Adrenal gland (tissue), 12 donors: ENCODE results near the gene TDRD1. TPM values are rescaled to one million over a fixed set of nuclear protein-coding genes. Genes with fewer than 3 reads are reported as not detected.

Experiments
- DNase-seq, 7 donors: peaks; one replicate each; pipeline ENCODE4 v3.0.0-alpha.2; 2019 to 2020
- H3K27ac ChIP-seq, 5 donors: fragments of 200-600 bp; sonication (generic) in 4 of 5; 1 replicate in 3 of 5; 2 replicates in 2 of 5; pipeline versions ENCODE4 v1.5.1 to v1.8.0; 2016 to 2020; ENCODE audit warnings: mild to moderate bottlenecking in 1 of 5
- H3K27me3 ChIP-seq: fragments of 200-600 bp; 2 replicates; pipeline ENCODE4 v1.8.0; 2021
- H3K36me3 ChIP-seq, 2 donors: fragments of 200-600 bp; replicated peaks in 1 of 2; 1 replicate in 1 of 2; 2 replicates in 1 of 2; pipeline versions ENCODE4 v1.5.1 to v1.8.0; 2018 to 2022
- H3K4me1 ChIP-seq, 2 donors: fragments of 200-600 bp; replicated peaks in 1 of 2; 1 replicate in 1 of 2; 2 replicates in 1 of 2; pipeline versions ENCODE4 v1.5.1 to v1.8.0; 2018 to 2021
- H3K4me3 ChIP-seq, 4 donors: fragments of 200-600 bp; sonication (generic) in 3 of 4; one replicate each; pipeline ENCODE4 v1.5.1; 2016 to 2018
- H3K9me3 ChIP-seq, 3 donors: fragments of 200-600 bp; sonication (generic) in 1 of 3; replicated peaks in 1 of 3; 1 replicate in 2 of 3; 2 replicates in 1 of 3; pipeline versions ENCODE4 v1.5.1 to v1.8.0; 2016 to 2021
- POLR2A ChIP-seq, 2 donors: fragments of 450-650 bp; IDR thresholded peaks; one replicate each; pipeline ENCODE4 v1.6.1; 2017; ENCODE audit warnings: antibody characterized with exemption in 2 of 2, mild to moderate bottlenecking in 2 of 2, moderate library complexity in 1 of 2
- WGBS, 4 donors: extraction: QIAGEN DNeasy Blood & Tissue Kit in 2 of 4; methylation state at CpG; one replicate each; pipeline versions ENCODE4 v1.1.5 to v1.1.7; 2013 to 2017; 5-methylcytosine and 5-hydroxymethylcytosine counted together
- intact Hi-C, 2 donors: fragments of 100-400 bp; cut with DNase I; formaldehyde crosslinking; loops; one replicate each; pipeline versions ENCODE4 v1.14.1 to v1.15.0; 2022 to 2023
- polyA plus RNA-seq, 3 donors: library from polyadenylated mRNA; stranded (reverse); fragments of 200-250 nt in 2 of 3; fragments of 350-450 nt in 1 of 3; fragmentation: Illumina TruSeq in 1 of 3; extraction: RNeasy Lipid Tissue Mini Kit (QIAGEN cat#74804) in 1 of 3; gene quantifications; one replicate each; pipeline ENCODE4 v1.2.3, GENCODE V29; 2013 to 2014
- total RNA-seq, 9 donors: library from RNA; depleted of rRNA in 4 of 9; stranded (reverse); fragments of >200 nt in 4 of 9; fragments of 120-200 nt in 1 of 9; fragmentation: NEBNext Ultra II Directional in 1 of 9; extraction: Animal tissue kit (Norgen Biotek cat#: 25700) in 1 of 9; gene quantifications; one replicate each; pipeline versions ENCODE4 v1.1.0 to v1.2.4, GENCODE V29; 2013 to 2023
- TF ChIP-seq, protein P1 (sequence below), 6 experiments: fragments of 450-650 bp in 4 of 6; fragments of 200-600 bp in 2 of 6; sonication (generic) in 1 of 6; IDR thresholded peaks; 1 replicate in 5 of 6; 2 replicates in 1 of 6; pipeline versions ENCODE4 v1.5.1 to v1.8.0; 2016 to 2021; ENCODE audit warnings: antibody characterized with exemption in 6 of 6, mild to moderate bottlenecking in 2 of 6, moderate library complexity in 1 of 6
- donor health status: healthy with polysubstance abuse.
- donor health status: Bipolar disorder and iron deficiency.
- donor health status: DM: yes; HTN: yes; CAD: no.
- donor health status: DM: no; HTN: no; CAD: no.
- donor health status: DM: no; HTN: no; CAD: no.
- donor health status: DM: yes; HTN: yes; CAD: no.

The TDRD1 gene
- total and polyA plus RNA-seq, 12 donors = 0.03 to 0.72 (median 0.22) TPM; not detected in 3

DNA sequence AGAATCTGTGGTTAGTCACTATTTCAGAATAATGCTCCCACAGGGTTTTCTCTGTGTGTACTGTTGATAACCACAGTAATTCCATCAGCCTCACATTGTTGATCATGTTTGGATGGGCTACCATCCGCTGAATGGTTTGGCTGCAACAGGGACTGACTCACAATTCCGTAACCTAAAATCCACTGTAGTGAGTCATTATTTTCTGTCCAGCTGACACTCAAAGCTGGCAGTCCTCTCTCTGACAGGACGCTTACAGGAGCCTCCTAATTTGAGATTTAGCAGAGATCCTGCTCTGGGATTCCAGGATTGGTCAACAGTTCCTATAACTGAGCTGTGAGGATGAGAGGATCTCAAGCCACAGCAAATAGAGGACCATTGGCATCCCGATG is 92.6 kb downstream of the TDRD1 start:
- H3K4me1 ChIP-seq = peaks cover 0 to 2% of the 10 kb centered on the region in 2 donors
- DNase-seq = peak; percentile 28 to 69 (median 58)
- no peak overlapping the region for H3K4me3 ChIP-seq
- H3K9me3 ChIP-seq = no peaks in the 10 kb centered on the region
- 29 to 56% (median 48%) methylated on average over 3 to 4 of the region's 4 CpGs for WGBS, 4 donors
- H3K27me3 ChIP-seq = no peaks in the 10 kb centered on the region
- no peak overlapping the region for H3K27ac ChIP-seq
- TF ChIP-seq POLR2A (IDR thresholded peaks at IDR 0.05) = no peak
- TF ChIP-seq, protein P1, sequence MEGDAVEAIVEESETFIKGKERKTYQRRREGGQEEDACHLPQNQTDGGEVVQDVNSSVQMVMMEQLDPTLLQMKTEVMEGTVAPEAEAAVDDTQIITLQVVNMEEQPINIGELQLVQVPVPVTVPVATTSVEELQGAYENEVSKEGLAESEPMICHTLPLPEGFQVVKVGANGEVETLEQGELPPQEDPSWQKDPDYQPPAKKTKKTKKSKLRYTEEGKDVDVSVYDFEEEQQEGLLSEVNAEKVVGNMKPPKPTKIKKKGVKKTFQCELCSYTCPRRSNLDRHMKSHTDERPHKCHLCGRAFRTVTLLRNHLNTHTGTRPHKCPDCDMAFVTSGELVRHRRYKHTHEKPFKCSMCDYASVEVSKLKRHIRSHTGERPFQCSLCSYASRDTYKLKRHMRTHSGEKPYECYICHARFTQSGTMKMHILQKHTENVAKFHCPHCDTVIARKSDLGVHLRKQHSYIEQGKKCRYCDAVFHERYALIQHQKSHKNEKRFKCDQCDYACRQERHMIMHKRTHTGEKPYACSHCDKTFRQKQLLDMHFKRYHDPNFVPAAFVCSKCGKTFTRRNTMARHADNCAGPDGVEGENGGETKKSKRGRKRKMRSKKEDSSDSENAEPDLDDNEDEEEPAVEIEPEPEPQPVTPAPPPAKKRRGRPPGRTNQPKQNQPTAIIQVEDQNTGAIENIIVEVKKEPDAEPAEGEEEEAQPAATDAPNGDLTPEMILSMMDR (IDR thresholded peaks at IDR 0.05) = no peak
- H3K36me3 ChIP-seq = no peaks in the 10 kb centered on the region
- intact Hi-C loops = no loop called here

DNA sequence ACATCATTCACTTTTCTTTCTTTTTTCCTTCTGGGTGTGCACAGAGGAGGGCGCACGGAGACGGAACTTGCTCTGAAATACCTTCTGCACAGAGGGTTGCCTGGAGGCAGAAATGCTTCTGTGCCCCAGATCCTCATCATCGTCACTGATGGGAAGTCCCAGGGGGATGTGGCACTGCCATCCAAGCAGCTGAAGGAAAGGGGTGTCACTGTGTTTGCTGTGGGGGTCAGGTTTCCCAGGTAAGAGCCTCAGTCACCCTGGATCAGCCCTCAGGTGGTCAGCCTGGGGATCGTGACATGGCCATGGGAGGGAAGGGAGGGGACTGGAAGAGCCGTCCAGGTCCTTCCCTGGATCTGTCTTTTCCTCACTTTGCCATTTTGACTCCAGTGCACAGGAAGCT is 93.5 kb downstream of the TDRD1 start:
- no peak overlapping the region for H3K4me3 ChIP-seq
- no peaks in the 10 kb centered on the region for H3K27me3 ChIP-seq
- no peaks in the 10 kb centered on the region for H3K9me3 ChIP-seq
- H3K36me3 ChIP-seq = no peaks in the 10 kb centered on the region
- no peak for DNase-seq
- intact Hi-C loops = no loop called here
- H3K4me1 ChIP-seq = no peaks in the 10 kb centered on the region
- WGBS, 4 donors = 78 to 90% (median 82%) methylated on average over 6 of the region's 6 CpGs
- H3K27ac ChIP-seq = no peak overlapping the region
- TF ChIP-seq, protein P1 (IDR thresholded peaks at IDR 0.05) = no peak
- no peak for TF ChIP-seq POLR2A (IDR thresholded peaks at IDR 0.05)

DNA sequence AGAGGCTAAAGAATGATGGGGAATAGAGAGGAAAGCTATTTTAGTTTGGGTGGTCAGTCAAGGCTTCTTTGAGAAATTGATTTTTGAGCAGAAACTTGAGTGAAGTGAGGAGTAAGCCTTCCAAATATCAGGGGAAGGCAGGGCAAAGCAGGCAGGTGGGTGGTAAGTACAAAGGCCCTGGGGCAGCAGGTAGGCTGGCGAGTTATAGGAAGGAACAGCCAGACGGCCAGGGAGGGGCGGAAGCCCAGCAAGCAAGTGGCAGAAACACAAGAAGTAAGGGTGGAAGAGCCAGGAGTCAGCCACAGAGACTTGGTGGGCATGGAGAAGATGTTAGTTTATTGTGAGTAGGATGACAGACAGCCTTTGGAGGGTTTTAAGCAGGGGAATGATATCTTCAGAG is 94.8 kb downstream of the TDRD1 start:
- H3K4me1 ChIP-seq = no peaks in the 10 kb centered on the region
- no peak overlapping the region for H3K4me3 ChIP-seq
- DNase-seq = no peak
- H3K27me3 ChIP-seq = no peaks in the 10 kb centered on the region
- no peaks in the 10 kb centered on the region for H3K36me3 ChIP-seq
- TF ChIP-seq, protein P1 (IDR thresholded peaks at IDR 0.05) = no peak
- TF ChIP-seq POLR2A (IDR thresholded peaks at IDR 0.05) = no peak
- WGBS, 4 donors = 75 to 89% (median 81%) methylated on average over 3 of the region's 3 CpGs
- no peaks in the 10 kb centered on the region for H3K9me3 ChIP-seq
- intact Hi-C loops = no loop called here
- H3K27ac ChIP-seq = no peak overlapping the region

DNA sequence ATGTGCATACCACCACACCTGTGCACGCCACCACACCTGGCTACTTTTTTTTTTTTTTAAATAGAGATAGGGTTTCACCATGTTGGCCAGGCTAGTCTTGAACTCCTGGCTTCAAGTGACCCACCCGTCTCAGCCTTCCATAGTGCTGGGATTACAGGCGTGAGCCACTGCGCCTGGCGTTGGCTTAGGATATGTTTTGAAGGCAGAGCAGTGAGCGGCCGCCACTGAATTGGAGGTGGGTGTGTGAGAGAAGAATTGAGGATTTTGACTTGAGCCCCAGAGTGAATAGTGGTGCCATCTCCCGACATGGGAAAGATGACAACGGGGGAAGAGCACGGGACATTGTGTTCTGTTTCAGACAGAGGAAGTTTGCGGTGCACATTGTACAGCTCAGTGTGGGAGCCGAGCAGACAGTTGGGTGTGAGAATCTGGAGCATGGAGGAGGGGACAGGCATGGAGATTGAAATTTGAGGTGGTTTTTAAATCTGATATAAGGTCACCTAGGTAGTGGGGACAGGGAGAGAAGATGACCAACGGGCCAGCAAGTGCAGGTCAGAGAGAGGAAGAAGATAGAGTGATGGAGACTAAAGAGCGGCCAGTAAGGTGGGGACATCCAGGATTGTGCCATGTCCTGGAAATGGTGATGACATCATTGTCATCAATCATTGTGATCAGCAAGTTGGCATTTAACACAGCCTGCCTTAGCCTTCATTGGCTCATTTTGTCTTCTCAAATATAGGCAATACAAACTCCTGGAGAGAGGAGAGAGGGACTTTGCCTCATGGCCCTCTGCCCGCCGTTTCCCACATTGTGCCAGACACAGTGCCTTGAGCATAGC is 95.7 kb downstream of the TDRD1 start:
- WGBS, 4 donors = 85 to 90% (median 89%) methylated on average over 15 to 16 of the region's 16 CpGs
- intact Hi-C loops = no loop called here
- Histone ChIP-seq H3K9me3 (no peaks in the 10 kb centered on the region), H3K4me1 (no peaks in the 10 kb centered on the region), H3K27me3 (no peaks in the 10 kb centered on the region), H3K4me3 (no peak overlapping the region), H3K27ac (no peak overlapping the region), H3K36me3 (no peaks in the 10 kb centered on the region)
- DNase-seq = no peak
- no peak for TF ChIP-seq POLR2A (IDR thresholded peaks at IDR 0.05)
- TF ChIP-seq, protein P1 (IDR thresholded peaks at IDR 0.05) = no peak
